ENCODE results near the gene LRRC28.

DNA sequence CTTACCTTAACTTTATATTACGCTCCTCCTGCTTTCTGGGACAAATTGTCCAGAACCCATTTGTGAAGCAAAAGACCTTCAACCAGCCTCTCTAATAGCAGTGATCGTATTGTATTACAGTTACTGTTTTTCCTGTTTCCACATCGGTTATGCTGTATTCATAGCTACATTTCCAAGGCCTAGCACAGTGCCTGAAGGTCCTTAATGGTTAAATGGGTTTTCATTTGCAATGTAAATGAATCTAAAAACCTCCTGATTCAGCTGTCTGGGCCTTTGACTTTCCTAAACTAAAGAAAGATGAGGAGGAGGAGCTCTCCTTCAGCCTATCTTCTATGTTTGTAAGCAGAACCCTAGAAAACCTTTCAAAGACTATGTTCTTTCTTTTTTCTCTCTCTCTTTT is 99.1 kb downstream of the LRRC28 start:
- TF ChIP-seq ZNF560 (tag by site-specific recombination; IDR thresholded peaks at IDR 0.05; ENCODE audit: borderline replicate concordance) (no peak), CTCF (tag by site-specific recombination; IDR thresholded peaks at IDR 0.05) (no peak), ZNF654 (tag by site-specific recombination; IDR thresholded peaks at IDR 0.05; ENCODE audit: low read depth) (no peak), ATF2 (tag by site-specific recombination; IDR thresholded peaks at IDR 0.05; ENCODE audit: low read depth) (no peak), SALL2 (tag by site-specific recombination; IDR thresholded peaks at IDR 0.05; ENCODE audit: borderline replicate concordance) (no peak), ZNF670 (tag by site-specific recombination; IDR thresholded peaks at IDR 0.05; ENCODE audit: low read depth) (no peak), TCF7L2 (IDR thresholded peaks at IDR 0.05; ENCODE audit: borderline replicate concordance, low read depth, low read length) (no peak), ZNF302 (tag by site-specific recombination; IDR thresholded peaks at IDR 0.05; ENCODE audit: low read depth) (no peak), ZSCAN30 (tag by site-specific recombination; IDR thresholded peaks at IDR 0.05) (no peak), GLIS2 (tag by site-specific recombination; IDR thresholded peaks at IDR 0.05) (no peak), OVOL3 (tag by site-specific recombination; IDR thresholded peaks at IDR 0.05) (no peak)
